GM12878 (cell line): ENCODE data around the gene OGDHL. TPM values are rescaled to one million over a fixed set of nuclear protein-coding genes. Genes with fewer than 3 reads are reported as not detected.

Experiments
- ATAC-seq: fragments of 200-7000 bp; cut with Tn5 transposase; 3 replicates; pipeline ENCODE4 v1.9.1; 2020; ENCODE audit warnings: mild to moderate bottlenecking, moderate library complexity
- BruUV-seq: library from RNA; stranded (reverse); fragments of 400-500 nt; replicated peaks from 2 replicates; lab custom pipeline; 2021; lab: Mats Ljungman, UMichigan
- CTCF ChIA-PET: fragments of 300-600 bp; sonication (Branson Sonifier 250); formaldehyde crosslinking; extraction: SDS; loops from one replicate; lab custom pipeline; 2021; ENCODE audit warnings: inconsistent platforms; lab: Yijun Ruan, JAX
- POLR2A ChIA-PET: fragments of 350-600 bp; formaldehyde crosslinking; extraction: SDS; loops from one replicate; lab custom pipeline; 2021; ENCODE audit warnings: inconsistent platforms; lab: Charles Lee
- RAD21 ChIA-PET: fragments of 300-600 bp; sonication (Branson Sonifier 250); formaldehyde crosslinking; loops from one replicate; lab custom pipeline; 2023; ENCODE audit warnings: antibody characterized with exemption; ENCODE audit not compliant: unreplicated experiment; lab: Charles Lee
- SMC1A ChIA-PET: fragments of 300-600 bp; sonication (Branson Sonifier 250); formaldehyde crosslinking; loops from one replicate; lab custom pipeline; 2023; ENCODE audit not compliant: unreplicated experiment, uncharacterized antibody; lab: Charles Lee
- DNase-seq: peaks from one replicate; pipeline ENCODE4 v3.0.0-alpha.2; 2011; ENCODE audit warnings: low read depth, low spot score
- FAIRE-seq: peaks from 3 replicates; lab custom pipeline; 2011; peaks lifted over from hg19 to GRCh38; lab: Jason Lieb, UNC
- H2AFZ ChIP-seq: 2 replicates; pipeline ENCODE4 v1.6.0; 2011; ENCODE audit warnings: low read depth, low read length, control low read depth; ENCODE audit not compliant: control insufficient read depth
- H3K27ac ChIP-seq: 2 replicates; pipeline ENCODE4 v1.5.1; 2011; ENCODE audit warnings: control low read depth; ENCODE audit not compliant: control insufficient read depth, insufficient read depth
- H3K27me3 ChIP-seq, 2 experiments: replicated peaks in 1 of 2; 2 replicates each; pipeline versions ENCODE4 v1.6.0 to v1.6.1; 2011; ENCODE audit warnings: low read length in 1 of 2; ENCODE audit not compliant: control insufficient read depth in 2 of 2, insufficient read depth in 2 of 2
- H3K36me3 ChIP-seq, 2 experiments: 2 replicates each; pipeline ENCODE4 v1.5.1; 2011; ENCODE audit warnings: low read length in 1 of 2; ENCODE audit not compliant: control insufficient read depth in 2 of 2, insufficient read depth in 2 of 2
- H3K4me1 ChIP-seq: 2 replicates; pipeline ENCODE4 v1.6.1; 2011; ENCODE audit warnings: mild to moderate bottlenecking, low read length, moderate library complexity, mixed read lengths; ENCODE audit not compliant: control insufficient read depth, insufficient read depth
- H3K4me2 ChIP-seq: 2 replicates; pipeline ENCODE4 v1.6.0; 2011; ENCODE audit warnings: control low read depth; ENCODE audit not compliant: control insufficient read depth, insufficient read depth
- H3K4me3 ChIP-seq: fragments of 200-600 bp; sonication (generic); 2 replicates; pipeline ENCODE4 v1.5.1; 2016
- H3K79me2 ChIP-seq: 2 replicates; pipeline ENCODE4 v1.6.0; 2011; ENCODE audit warnings: low read length; ENCODE audit not compliant: control insufficient read depth, insufficient read depth
- H3K9ac ChIP-seq: 2 replicates; pipeline ENCODE4 v1.8.0; 2011; ENCODE audit warnings: low read length, control low read depth, mixed read lengths; ENCODE audit not compliant: control insufficient read depth, insufficient read depth
- H3K9me3 ChIP-seq: replicated peaks from 3 replicates; pipeline ENCODE4 v1.5.1; 2011; ENCODE audit warnings: mild to moderate bottlenecking, low read length; ENCODE audit not compliant: control insufficient read depth, insufficient read depth
- H4K20me1 ChIP-seq: 2 replicates; pipeline ENCODE4 v1.6.0; 2011; ENCODE audit not compliant: control insufficient read depth, insufficient read depth
- CEBPZ ChIP-seq: fragments of 150-350 bp; IDR thresholded peaks from 2 replicates; pipeline ENCODE4 v1.6.1; 2016; ENCODE audit warnings: low read depth, low read length
- CREM ChIP-seq: IDR thresholded peaks from 2 replicates; pipeline ENCODE4 v1.6.1; 2014; ENCODE audit warnings: antibody characterized with exemption, low read depth
- EGR1 ChIP-seq, 2 experiments: IDR thresholded peaks; 1 replicate in 1 of 2; 2 replicates in 1 of 2; pipeline ENCODE4 v1.6.1; 2011 to 2012; ENCODE audit warnings: low read depth in 2 of 2, low read length in 2 of 2, borderline replicate concordance in 1 of 2, mild to moderate bottlenecking in 1 of 2, moderate library complexity in 1 of 2
- IRF4 ChIP-seq: IDR thresholded peaks from 2 replicates; pipeline ENCODE4 v1.6.1; 2011; ENCODE audit warnings: low read depth, low read length
- JUND ChIP-seq: IDR thresholded peaks from 2 replicates; pipeline ENCODE4 v1.6.1; 2012; ENCODE audit warnings: low read depth, mild to moderate bottlenecking, low read length, improper control_type of control experiment, moderate library complexity
- KDM1A ChIP-seq: fragments of 200-600 bp; sonication (generic); IDR thresholded peaks from 2 replicates; pipeline ENCODE4 v1.6.1; 2016; ENCODE audit warnings: borderline replicate concordance
- NFIC ChIP-seq: IDR thresholded peaks from 2 replicates; pipeline ENCODE4 v1.6.1; 2012; ENCODE audit warnings: low read depth, mild to moderate bottlenecking, inconsistent platforms, low read length, moderate library complexity
- POLR2A ChIP-seq: IDR thresholded peaks from 2 replicates; pipeline ENCODE4 v1.6.1; 2011; ENCODE audit warnings: low read depth, mild to moderate bottlenecking, low read length
- SMARCA5 ChIP-seq: fragments of 450-650 bp; IDR thresholded peaks from 2 replicates; pipeline ENCODE4 v1.6.1; 2017; ENCODE audit warnings: mild to moderate bottlenecking
- USF1 ChIP-seq: IDR thresholded peaks from 2 replicates; pipeline ENCODE4 v1.6.1; 2011; ENCODE audit warnings: borderline replicate concordance, low read depth, mild to moderate bottlenecking, moderate library complexity, mixed read lengths, low read length; ENCODE audit not compliant: insufficient read depth; ENCODE audit errors: extremely low read length
- YY1 ChIP-seq: IDR thresholded peaks from 2 replicates; pipeline ENCODE4 v1.6.1; 2011; ENCODE audit warnings: low read depth, mild to moderate bottlenecking, low read length
- ZNF207 ChIP-seq: fragments of 450-650 bp; IDR thresholded peaks from 2 replicates; pipeline ENCODE4 v1.6.1; 2014; ENCODE audit warnings: antibody characterized with exemption, mild to moderate bottlenecking, borderline replicate concordance
- ZNF274 ChIP-seq: IDR thresholded peaks from one replicate; pipeline ENCODE4 v1.8.0; 2011; ENCODE audit not compliant: insufficient read length, insufficient read depth
- WGBS: methylation state at CpG from one replicate; pipeline ENCODE4 v1.1.6; 2016; ENCODE audit warnings: low lambda C conversion rate; ENCODE audit not compliant: insufficient replicate concordance, insufficient coverage; ENCODE audit errors: missing lambda C conversion rate; 5-methylcytosine and 5-hydroxymethylcytosine counted together
- in situ Hi-C: fragments of 300-500 bp; cut with MboI; formaldehyde crosslinking; loops from 9 replicates; pipeline ENCODE4 v1.14.3; 2018; ENCODE audit warnings: mixed read lengths
- intact Hi-C: fragments of 100-400 bp; cut with micrococcal nuclease; formaldehyde crosslinking; loops from one replicate; pipeline ENCODE4 v1.14.2; 2022; ENCODE audit not compliant: unreplicated experiment
- polyA plus RNA-seq, 11 experiments: library from polyadenylated mRNA; depleted of rRNA in 4 of 11; unstranded in 6 of 11; stranded (reverse) in 5 of 11; fragments of >200 nt; fragmentation: Nextera tagmentation in 4 of 11; fragmentation: Illumina TruSeq in 1 of 11; extraction: Ambion mirVana in 4 of 11; extraction: Trizol in 1 of 11; gene quantifications; 1 replicate in 1 of 11; 2 replicates in 10 of 11; pipeline versions ENCODE4 v1.2.1 to v1.2.3, GENCODE V29; 2011 to 2016; ENCODE audit warnings: inconsistent platforms in 2 of 11, missing spikeins in 2 of 11, low read depth in 1 of 11
- total RNA-seq, 4 experiments: library from RNA; depleted of rRNA in 3 of 4; stranded (reverse); fragments of >200 nt in 3 of 4; fragmentation: Illumina TruSeq in 1 of 4; extraction: Trizol in 1 of 4; gene quantifications; 2 replicates each; pipeline versions ENCODE4 v1.2.1 to v1.2.3, GENCODE V29; 2013 to 2021

Gene OGDHL
- total and polyA plus RNA-seq, 10 of the 15 experiments (the other 5 are each of a cell fraction or from before 2014, with no cell fraction given) = 0.02 to 13.3 (median 0.34) TPM

- no peak overlapping the region for H3K27ac ChIP-seq
- ChIA-PET POLR2A (no interaction called here), RAD21 (no interaction called here), CTCF (interaction anchor here (0.7 kb wide), 1 partner anchor 12 kb away, joined by 3 read pairs; no protein-coding TSS in a partner anchor), SMC1A (no interaction called here)
- H3K36me3 ChIP-seq = no peaks in the 10 kb centered on the region
- H3K79me2 ChIP-seq = no peaks in the 10 kb centered on the region
- no peaks in the 10 kb centered on the region for H3K27me3 ChIP-seq
- no peak for ATAC-seq
- H3K9me3 ChIP-seq = no peaks in the 10 kb centered on the region
- H4K20me1 ChIP-seq = no peaks in the 10 kb centered on the region
- no peak overlapping the region for H3K4me3 ChIP-seq
- BruUV-seq = no TSS peak
- no peaks in the 10 kb centered on the region for H3K4me1 ChIP-seq
- no peak for DNase-seq
- intact Hi-C loops = no loop called here
- H2AFZ ChIP-seq = no peak overlapping the region
- no peak for FAIRE-seq
- no peak overlapping the region for H3K4me2 ChIP-seq
- no peak overlapping the region for H3K9ac ChIP-seq
- in situ Hi-C loops = no loop called here
- WGBS = 56% methylated on average over 5 of the region's 5 CpGs
- no peak for TF ChIP-seq IRF4
- TF ChIP-seq CREM = no peak
- TF ChIP-seq SMARCA5 = no peak
- TF ChIP-seq YY1 = no peak
- no peak for TF ChIP-seq ZNF207
- no peak for TF ChIP-seq KDM1A
- no peak for TF ChIP-seq CEBPZ
- no peak for TF ChIP-seq USF1
- TF ChIP-seq JUND = no peak
- no peak for TF ChIP-seq POLR2A
- TF ChIP-seq EGR1 (IDR thresholded peaks at IDR 0.05; ENCODE audit: borderline replicate concordance in 1 of 2, low read depth in 2 of 2, low read length in 2 of 2) = no peak
- no peak for TF ChIP-seq ZNF274
- no peak for TF ChIP-seq NFIC
Measured at GRCh38 chr10:49751216-49751615, 10.9 kb downstream of the OGDHL start.
